A549 (cell line): ENCODE results near the gene ISCU.

Experiments used
- CHD2 ChIP-seq: fragments of 150-350 bp; IDR thresholded peaks from 2 replicates; pipeline ENCODE4 v1.6.1; 2014; ENCODE audit warnings: low read length; ENCODE audit not compliant: partially characterized antibody
- EP300 ChIP-seq, 2 experiments: fragments of >200 bp; sonication (Bioruptor Twin); formaldehyde crosslinking; IDR thresholded peaks; 2 replicates in 1 of 2; 3 replicates in 1 of 2; pipeline ENCODE4 v1.6.1; 2016 to 2017
- JUNB ChIP-seq: fragments of >200 bp; sonication (Bioruptor Twin); formaldehyde crosslinking; IDR thresholded peaks from 2 replicates; pipeline ENCODE4 v1.6.1; 2016
- KDM1A ChIP-seq: fragments of 200-600 bp; sonication (generic); IDR thresholded peaks from 2 replicates; pipeline ENCODE4 v1.6.1; 2016; ENCODE audit warnings: low read depth, mild to moderate bottlenecking
- MAFK ChIP-seq: fragments of 450-650 bp; IDR thresholded peaks from 2 replicates; pipeline ENCODE4 v1.6.1; 2014; ENCODE audit not compliant: partially characterized antibody
- MAZ ChIP-seq: fragments of 150-350 bp; IDR thresholded peaks from 2 replicates; pipeline ENCODE4 v1.6.1; 2014; ENCODE audit warnings: antibody characterized with exemption, low read depth, low read length, borderline replicate concordance
- POLR2A ChIP-seq: IDR thresholded peaks from 2 replicates; pipeline ENCODE4 v1.6.1; 2012; ENCODE audit warnings: mild to moderate bottlenecking, low read length
- RAD21 ChIP-seq, 2 experiments: fragments of >200 bp in 1 of 2; sonication (Bioruptor Twin) in 1 of 2; formaldehyde crosslinking in 1 of 2; IDR thresholded peaks in 1 of 2; conservative IDR thresholded peaks in 1 of 2; 2 replicates in 1 of 2; 3 replicates in 1 of 2; pipeline ENCODE4 v1.6.1; 2012 to 2018; ENCODE audit warnings: inconsistent platforms in 1 of 2
- RCOR1 ChIP-seq: fragments of 150-350 bp; IDR thresholded peaks from 2 replicates; pipeline ENCODE4 v1.6.1; 2014; ENCODE audit warnings: antibody characterized with exemption, low read length, low read depth
- SMC3 ChIP-seq: fragments of >200 bp; sonication (Bioruptor Twin); formaldehyde crosslinking; IDR thresholded peaks from 3 replicates; pipeline ENCODE4 v1.6.1; 2018; ENCODE audit warnings: inconsistent platforms
- ZFP36 ChIP-seq: fragments of 450-650 bp; IDR thresholded peaks from 2 replicates; pipeline ENCODE4 v1.6.1; 2014; ENCODE audit warnings: borderline replicate concordance; ENCODE audit not compliant: partially characterized antibody
- TF ChIP-seq, protein P1 (sequence below): fragments of >200 bp; sonication (Bioruptor Twin); formaldehyde crosslinking; IDR thresholded peaks from 3 replicates; pipeline ENCODE4 v1.5.1; 2016
- TF ChIP-seq, protein P2 (sequence below): fragments of 200-600 bp; sonication (generic); IDR thresholded peaks from 2 replicates; pipeline ENCODE4 v1.6.1; 2016; ENCODE audit warnings: antibody characterized with exemption, mild to moderate bottlenecking, moderate library complexity

DNA sequence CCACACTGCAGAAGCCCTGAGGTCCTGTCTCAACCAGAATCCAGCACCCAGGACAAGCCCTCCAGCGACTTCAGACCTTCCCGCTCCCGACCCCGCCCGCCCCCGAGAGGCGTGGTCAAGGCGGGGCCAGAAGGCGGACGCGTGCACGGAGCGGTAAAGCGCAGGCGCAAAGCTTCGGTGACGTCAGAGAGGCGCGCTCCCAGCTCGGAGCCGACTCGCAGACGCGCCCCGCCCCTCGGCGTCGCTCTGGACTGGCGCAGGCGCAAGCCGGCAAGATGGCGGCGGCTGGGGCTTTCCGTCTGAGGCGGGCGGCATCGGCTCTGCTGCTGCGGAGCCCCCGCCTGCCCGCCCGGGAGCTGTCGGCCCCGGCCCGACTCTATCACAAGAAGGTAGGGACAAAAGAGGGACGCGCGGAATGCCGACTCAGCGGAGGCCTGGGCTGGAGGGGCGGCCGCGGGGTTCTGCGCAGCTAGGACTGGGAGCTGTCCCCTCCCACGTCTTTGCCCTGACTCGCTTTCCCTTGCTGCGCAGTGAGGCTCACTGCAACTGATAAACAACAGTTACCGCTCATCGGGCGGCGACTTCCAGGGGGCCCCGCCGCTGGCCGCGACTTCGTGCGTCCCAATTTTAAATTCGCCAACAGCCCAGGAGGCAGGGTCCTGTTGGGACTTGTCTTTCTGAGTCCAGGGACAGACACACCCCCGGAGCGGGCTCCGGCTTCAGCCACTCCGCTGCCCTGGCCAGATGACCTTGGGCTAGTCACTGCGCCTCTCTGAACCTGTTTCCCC lies at the start of gene ISCU:
- TF ChIP-seq RCOR1 (no peak), POLR2A (peak; percentile 97), SMC3 (no peak), JUNB (no peak), ZFP36 (no peak), RAD21 (conservative IDR thresholded peaks at IDR 0.05 in 1 of 2, IDR thresholded peaks at IDR 0.05 in 1 of 2) (no peak), EP300 (IDR thresholded peaks at IDR 0.05) (no peak), CHD2 (no peak), KDM1A (no peak), MAZ (0 out of 2 replicates have a peak, but pooled peaks have one; percentile 64), MAFK (no peak)
- TF ChIP-seq, protein P1, sequence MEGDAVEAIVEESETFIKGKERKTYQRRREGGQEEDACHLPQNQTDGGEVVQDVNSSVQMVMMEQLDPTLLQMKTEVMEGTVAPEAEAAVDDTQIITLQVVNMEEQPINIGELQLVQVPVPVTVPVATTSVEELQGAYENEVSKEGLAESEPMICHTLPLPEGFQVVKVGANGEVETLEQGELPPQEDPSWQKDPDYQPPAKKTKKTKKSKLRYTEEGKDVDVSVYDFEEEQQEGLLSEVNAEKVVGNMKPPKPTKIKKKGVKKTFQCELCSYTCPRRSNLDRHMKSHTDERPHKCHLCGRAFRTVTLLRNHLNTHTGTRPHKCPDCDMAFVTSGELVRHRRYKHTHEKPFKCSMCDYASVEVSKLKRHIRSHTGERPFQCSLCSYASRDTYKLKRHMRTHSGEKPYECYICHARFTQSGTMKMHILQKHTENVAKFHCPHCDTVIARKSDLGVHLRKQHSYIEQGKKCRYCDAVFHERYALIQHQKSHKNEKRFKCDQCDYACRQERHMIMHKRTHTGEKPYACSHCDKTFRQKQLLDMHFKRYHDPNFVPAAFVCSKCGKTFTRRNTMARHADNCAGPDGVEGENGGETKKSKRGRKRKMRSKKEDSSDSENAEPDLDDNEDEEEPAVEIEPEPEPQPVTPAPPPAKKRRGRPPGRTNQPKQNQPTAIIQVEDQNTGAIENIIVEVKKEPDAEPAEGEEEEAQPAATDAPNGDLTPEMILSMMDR: no peak
- TF ChIP-seq, protein P2, sequence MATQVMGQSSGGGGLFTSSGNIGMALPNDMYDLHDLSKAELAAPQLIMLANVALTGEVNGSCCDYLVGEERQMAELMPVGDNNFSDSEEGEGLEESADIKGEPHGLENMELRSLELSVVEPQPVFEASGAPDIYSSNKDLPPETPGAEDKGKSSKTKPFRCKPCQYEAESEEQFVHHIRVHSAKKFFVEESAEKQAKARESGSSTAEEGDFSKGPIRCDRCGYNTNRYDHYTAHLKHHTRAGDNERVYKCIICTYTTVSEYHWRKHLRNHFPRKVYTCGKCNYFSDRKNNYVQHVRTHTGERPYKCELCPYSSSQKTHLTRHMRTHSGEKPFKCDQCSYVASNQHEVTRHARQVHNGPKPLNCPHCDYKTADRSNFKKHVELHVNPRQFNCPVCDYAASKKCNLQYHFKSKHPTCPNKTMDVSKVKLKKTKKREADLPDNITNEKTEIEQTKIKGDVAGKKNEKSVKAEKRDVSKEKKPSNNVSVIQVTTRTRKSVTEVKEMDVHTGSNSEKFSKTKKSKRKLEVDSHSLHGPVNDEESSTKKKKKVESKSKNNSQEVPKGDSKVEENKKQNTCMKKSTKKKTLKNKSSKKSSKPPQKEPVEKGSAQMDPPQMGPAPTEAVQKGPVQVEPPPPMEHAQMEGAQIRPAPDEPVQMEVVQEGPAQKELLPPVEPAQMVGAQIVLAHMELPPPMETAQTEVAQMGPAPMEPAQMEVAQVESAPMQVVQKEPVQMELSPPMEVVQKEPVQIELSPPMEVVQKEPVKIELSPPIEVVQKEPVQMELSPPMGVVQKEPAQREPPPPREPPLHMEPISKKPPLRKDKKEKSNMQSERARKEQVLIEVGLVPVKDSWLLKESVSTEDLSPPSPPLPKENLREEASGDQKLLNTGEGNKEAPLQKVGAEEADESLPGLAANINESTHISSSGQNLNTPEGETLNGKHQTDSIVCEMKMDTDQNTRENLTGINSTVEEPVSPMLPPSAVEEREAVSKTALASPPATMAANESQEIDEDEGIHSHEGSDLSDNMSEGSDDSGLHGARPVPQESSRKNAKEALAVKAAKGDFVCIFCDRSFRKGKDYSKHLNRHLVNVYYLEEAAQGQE: no peak
